ENCODE data around the gene TAF5L. TPM values are rescaled to one million over a fixed set of nuclear protein-coding genes. Genes with fewer than 3 reads are reported as not detected.
A peak's percentile ranks its signal among the peaks of the same experiment; 100 is the strongest.

TAF5L gene
- total and polyA plus RNA-seq, 2 experiments from 2014 or later: 2.6 to 13.2 TPM

DNA sequence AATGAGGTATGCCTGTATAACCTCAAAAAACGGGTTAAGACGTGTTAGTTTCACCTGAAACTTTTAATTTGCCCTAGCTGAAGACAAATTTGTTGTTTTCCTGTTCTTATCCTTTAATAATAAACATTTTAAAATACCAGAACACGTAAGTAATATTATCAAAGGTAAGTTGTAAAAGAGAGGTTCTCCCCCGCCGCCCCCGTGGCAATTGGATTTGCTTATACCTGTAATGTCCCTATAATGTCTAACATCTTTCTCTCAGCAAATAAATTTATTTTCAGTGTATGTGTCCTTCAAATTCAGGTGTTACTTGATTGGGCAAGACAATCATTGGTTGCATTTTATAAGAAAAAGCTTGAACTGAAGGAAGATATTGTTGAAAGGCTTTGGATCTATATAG, 6.0 kb upstream of the TAF5L start:
- Histone ChIP-seq H3F3A (ENCODE audit: insufficient read depth) (peaks cover 3% of the 10 kb centered on the region; the same call in 1 of the 2 replicates), H3K79me2 (ENCODE audit: insufficient read depth) (peaks cover 69% of the 10 kb centered on the region), H3K4me1 (ENCODE audit: insufficient read depth) (peaks cover 7% of the 10 kb centered on the region; the same call in 1 of the 2 replicates), H3K9me3 (ENCODE audit: low read depth) (no peaks in the 10 kb centered on the region), H3K4me3 (no peak overlapping the region), H3K27me3 (replicated peaks; ENCODE audit: insufficient read depth) (no peaks in the 10 kb centered on the region), H3K4me2 (ENCODE audit: unreplicated experiment) (no peak overlapping the region), H3K9ac (no peak overlapping the region), H3K27ac (no peak overlapping the region), H2AFZ (no peak overlapping the region), H4K20me1 (ENCODE audit: insufficient read depth) (no peaks in the 10 kb centered on the region), H3K36me3 (ENCODE audit: low read depth) (peaks cover 6% of the 10 kb centered on the region; the same call in 1 of the 2 replicates), H3K9me2 (ENCODE audit: insufficient read depth) (no peaks in the 10 kb centered on the region)
- TF ChIP-seq EZH2phosphoT487 (IDR thresholded peaks at IDR 0.05; ENCODE audit: insufficient read depth, low read depth): no peak
- TF ChIP-seq EZH2 (IDR thresholded peaks at IDR 0.05; ENCODE audit: insufficient read depth, poor library complexity, severe bottlenecking): no peak
- no peak for DNase-seq
- in situ Hi-C loops (cut with MboI): no loop called here
- 96 to 97% methylated on average over 6 of the region's 6 CpGs for WGBS, 2 experiments (ENCODE audit: low coverage in 1 of 2, low lambda C conversion rate in 2 of 2, missing lambda C conversion rate in 2 of 2)

DNA sequence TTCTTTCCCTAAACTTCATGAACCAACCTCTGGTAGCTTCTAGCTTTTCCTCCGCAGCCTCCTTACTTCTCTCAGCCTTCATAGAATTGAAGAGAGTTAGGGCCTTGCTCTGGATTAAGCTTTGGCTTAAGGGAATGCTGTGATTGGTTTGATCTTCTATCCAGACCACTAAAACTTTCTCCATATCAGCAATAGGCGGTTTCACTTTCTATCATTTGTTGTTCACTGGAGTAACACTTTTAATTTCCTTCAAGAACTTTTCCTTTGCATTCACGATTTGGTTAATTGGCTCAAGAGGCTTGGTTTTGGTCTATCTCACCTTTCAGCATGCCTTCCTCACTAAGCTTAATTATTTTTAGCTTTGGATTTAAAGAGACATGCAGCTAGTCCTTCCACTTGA, 5.2 kb upstream of the TAF5L start:
- no peaks in the 10 kb centered on the region for H3K36me3 ChIP-seq (ENCODE audit: low read depth)

GRCh38 chr1:229629261-229629660, 3.3 kb upstream of the TAF5L start:
- no peaks in the 10 kb centered on the region for H3K9me3 ChIP-seq (ENCODE audit: low read depth)
- no peaks in the 10 kb centered on the region for H3K9me2 ChIP-seq (ENCODE audit: insufficient read depth)
- in situ Hi-C loops (cut with MboI): no loop called here
- no peaks in the 10 kb centered on the region for H3K27me3 ChIP-seq (replicated peaks; ENCODE audit: insufficient read depth)
- H3K79me2 ChIP-seq (ENCODE audit: insufficient read depth): peaks cover 90% of the 10 kb centered on the region
- peaks cover 10% of the 10 kb centered on the region for H3K4me1 ChIP-seq (ENCODE audit: insufficient read depth)
- no peak for DNase-seq
- H2AFZ ChIP-seq: no peak overlapping the region
- no peak for TF ChIP-seq EZH2phosphoT487 (IDR thresholded peaks at IDR 0.05; ENCODE audit: insufficient read depth, low read depth)
- no peak for TF ChIP-seq EZH2 (IDR thresholded peaks at IDR 0.05; ENCODE audit: insufficient read depth, poor library complexity, severe bottlenecking)
- H3K27ac ChIP-seq: no peak overlapping the region
- no peak overlapping the region for H3K9ac ChIP-seq
- WGBS, 2 experiments (ENCODE audit: low coverage in 1 of 2, low lambda C conversion rate in 2 of 2, missing lambda C conversion rate in 2 of 2): 91 to 100% methylated on average over 2 of the region's 2 CpGs
- no peak overlapping the region for H3K4me3 ChIP-seq
- H3F3A ChIP-seq (ENCODE audit: insufficient read depth): peaks cover 9% of the 10 kb centered on the region
- H4K20me1 ChIP-seq (ENCODE audit: insufficient read depth): no peaks in the 10 kb centered on the region
- no peak overlapping the region for H3K4me2 ChIP-seq (ENCODE audit: unreplicated experiment)
- H3K36me3 ChIP-seq (ENCODE audit: low read depth): no peaks in the 10 kb centered on the region

More for the DNA sequence above, 5.2 kb upstream of the TAF5L start:
- Histone ChIP-seq H3K4me3 (no peak overlapping the region), H3K27me3 (replicated peaks; ENCODE audit: insufficient read depth) (no peaks in the 10 kb centered on the region), H3K79me2 (ENCODE audit: insufficient read depth) (peaks cover 77% of the 10 kb centered on the region), H3K9ac (no peak overlapping the region), H3F3A (ENCODE audit: insufficient read depth) (peaks cover 4% of the 10 kb centered on the region; the same call in 1 of the 2 replicates), H3K27ac (no peak overlapping the region), H4K20me1 (ENCODE audit: insufficient read depth) (no peaks in the 10 kb centered on the region), H2AFZ (no peak overlapping the region), H3K4me1 (ENCODE audit: insufficient read depth) (peaks cover 8% of the 10 kb centered on the region; the same call in 1 of the 2 replicates), H3K9me3 (ENCODE audit: low read depth) (no peaks in the 10 kb centered on the region), H3K9me2 (ENCODE audit: insufficient read depth) (no peaks in the 10 kb centered on the region), H3K4me2 (ENCODE audit: unreplicated experiment) (no peak overlapping the region)
- in situ Hi-C loops (cut with MboI): no loop called here
- DNase-seq: no peak
- WGBS, 2 experiments (ENCODE audit: low coverage in 1 of 2, low lambda C conversion rate in 2 of 2, missing lambda C conversion rate in 2 of 2): 92 to 96% methylated on average over 3 of the region's 3 CpGs
- TF ChIP-seq EZH2phosphoT487 (IDR thresholded peaks at IDR 0.05; ENCODE audit: insufficient read depth, low read depth) (no peak), EZH2 (IDR thresholded peaks at IDR 0.05; ENCODE audit: insufficient read depth, poor library complexity, severe bottlenecking) (no peak)

DNA sequence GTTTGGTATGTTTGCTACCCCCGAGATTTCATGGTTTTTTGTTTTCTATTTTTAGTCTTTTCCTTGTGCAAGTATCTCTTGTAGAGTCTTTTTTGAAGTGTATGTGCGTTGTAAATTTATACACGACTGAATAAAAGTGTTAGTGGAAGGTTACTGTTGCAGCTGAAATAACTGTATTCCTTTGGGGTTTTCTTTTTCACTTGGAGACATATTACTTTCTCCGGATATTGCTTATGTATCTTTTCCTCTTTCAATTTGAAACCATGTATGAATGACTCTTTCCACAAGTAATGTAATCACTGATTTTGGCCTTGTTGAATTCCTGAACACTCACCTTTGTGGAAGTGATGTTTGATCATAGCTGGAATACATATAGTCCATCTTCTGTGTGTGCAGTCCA, 1.1 kb upstream of the TAF5L start:
- DNase-seq: no peak
- peaks cover 94% of the 10 kb centered on the region for H3K79me2 ChIP-seq (ENCODE audit: insufficient read depth)
- peaks cover 2% of the 10 kb centered on the region; the same call in 1 of the 2 replicates for H4K20me1 ChIP-seq (ENCODE audit: insufficient read depth)
- H3K4me3 ChIP-seq: peak overlapping the region; percentile 98
- H3K9me2 ChIP-seq (ENCODE audit: insufficient read depth): no peaks in the 10 kb centered on the region
- no peaks in the 10 kb centered on the region for H3K9me3 ChIP-seq (ENCODE audit: low read depth)
- H2AFZ ChIP-seq: peak overlapping the region; percentile 98
- H3K36me3 ChIP-seq (ENCODE audit: low read depth): no peaks in the 10 kb centered on the region
- TF ChIP-seq EZH2phosphoT487 (IDR thresholded peaks at IDR 0.05; ENCODE audit: insufficient read depth, low read depth) (no peak), EZH2 (IDR thresholded peaks at IDR 0.05; ENCODE audit: insufficient read depth, poor library complexity, severe bottlenecking) (no peak)
- H3K27me3 ChIP-seq (replicated peaks; ENCODE audit: insufficient read depth): no peaks in the 10 kb centered on the region
- H3F3A ChIP-seq (ENCODE audit: insufficient read depth): peaks cover 9% of the 10 kb centered on the region
- in situ Hi-C loops (cut with MboI): no loop called here
- peak overlapping the region; percentile 79 for H3K9ac ChIP-seq
- H3K4me1 ChIP-seq (ENCODE audit: insufficient read depth): peaks cover 14% of the 10 kb centered on the region
- WGBS, 2 experiments (ENCODE audit: low coverage in 1 of 2, low lambda C conversion rate in 2 of 2, missing lambda C conversion rate in 2 of 2): 1 to 2% methylated on average over 4 of the region's 4 CpGs
- peak overlapping the region; percentile 95 for H3K4me2 ChIP-seq (ENCODE audit: unreplicated experiment)
- H3K27ac ChIP-seq: no peak overlapping the region
